ENCODE data around the gene SLC2A10.

The SLC2A10 gene

DNA sequence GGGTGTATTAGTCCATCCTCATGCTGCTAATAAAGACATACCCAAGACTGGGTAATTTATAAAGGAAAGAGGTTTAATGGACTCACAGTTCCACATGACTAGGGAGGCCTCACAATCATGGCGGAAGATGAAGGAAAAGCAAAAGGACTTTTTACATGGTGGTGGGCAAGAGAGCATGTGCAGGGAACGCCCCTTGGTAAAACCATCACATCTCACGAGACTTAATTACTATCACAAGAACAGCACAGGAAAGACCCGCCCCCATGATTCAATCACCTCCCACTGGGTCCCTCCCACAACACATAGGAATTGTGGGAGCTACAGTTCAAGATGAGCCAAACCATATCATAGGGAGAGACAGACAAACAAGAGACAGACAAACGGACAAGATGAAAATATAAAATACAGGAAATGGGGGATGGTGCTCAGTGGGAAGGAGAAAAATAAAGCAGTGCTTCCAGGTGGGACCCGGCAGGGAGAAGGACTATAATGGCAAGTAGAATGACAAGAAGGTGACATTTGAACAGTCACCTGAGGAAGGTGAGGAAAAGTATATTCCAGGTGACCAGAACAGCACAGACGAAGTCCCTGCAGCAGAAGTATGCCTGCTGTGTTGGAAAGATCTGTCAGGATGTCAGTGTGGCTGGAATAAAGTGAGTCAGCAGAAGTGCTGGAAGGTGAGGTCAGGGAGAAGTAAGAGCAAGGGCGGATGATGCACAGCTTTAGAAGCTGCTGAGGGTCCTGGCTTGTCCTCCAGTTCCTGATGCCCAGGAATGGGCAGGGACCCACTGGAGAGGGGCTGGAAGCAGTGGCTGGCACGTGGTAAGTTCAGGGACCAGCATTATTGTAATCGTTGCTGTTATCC is 61.1 kb downstream of the SLC2A10 start:
- no peak overlapping the region for H3K4me3 ChIP-seq (ENCODE audit: low read length)
- no peak for TF ChIP-seq ZNF274 (IDR thresholded peaks at IDR 0.05; ENCODE audit: low read depth, low read length)

DNA sequence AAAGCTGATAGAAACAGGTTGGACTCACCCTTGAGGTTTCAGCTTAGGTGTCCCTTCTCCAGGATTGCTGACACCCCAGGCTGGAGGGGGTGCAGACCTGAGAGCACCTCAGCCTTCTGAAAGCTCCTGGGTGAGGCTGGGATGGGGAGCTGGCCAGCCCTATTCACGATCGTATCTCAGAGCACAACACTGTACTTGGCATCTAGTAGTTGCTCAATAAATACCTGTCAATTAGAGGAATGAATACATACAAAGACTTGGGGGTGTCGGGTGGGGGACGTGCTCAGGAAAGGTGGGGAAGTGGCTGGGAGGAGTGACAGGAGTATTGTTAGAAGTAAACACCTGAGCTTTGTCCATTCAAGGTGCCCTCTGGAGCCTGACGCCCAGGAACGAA is 61.7 kb downstream of the SLC2A10 start:
- TF ChIP-seq ZNF274 (IDR thresholded peaks at IDR 0.05; ENCODE audit: low read depth, low read length), result no peak
- no peak overlapping the region for H3K4me3 ChIP-seq (ENCODE audit: low read length)

DNA sequence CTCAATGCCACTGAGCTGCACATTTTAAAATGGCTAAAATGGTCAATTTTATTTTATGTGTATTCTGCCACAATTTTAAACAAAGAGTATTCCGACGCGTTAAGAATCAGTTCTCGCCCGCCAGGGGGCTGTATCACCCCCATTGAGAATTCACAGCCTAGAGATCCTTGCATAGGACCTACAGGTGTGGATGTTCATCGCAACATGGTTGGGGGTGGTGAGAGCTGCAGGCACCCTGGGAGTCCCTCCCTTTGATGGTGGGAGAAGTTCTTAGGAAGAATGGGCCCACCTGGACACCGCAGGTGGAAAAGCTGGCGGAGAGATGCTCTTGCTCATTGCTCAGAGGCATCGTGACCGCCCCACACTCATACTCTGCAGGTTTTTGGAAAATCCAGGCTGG is 63.5 kb downstream of the SLC2A10 start:
- H3K4me3 ChIP-seq (ENCODE audit: low read length), result no peak overlapping the region
- no peak for TF ChIP-seq ZNF274 (IDR thresholded peaks at IDR 0.05; ENCODE audit: low read depth, low read length)

DNA sequence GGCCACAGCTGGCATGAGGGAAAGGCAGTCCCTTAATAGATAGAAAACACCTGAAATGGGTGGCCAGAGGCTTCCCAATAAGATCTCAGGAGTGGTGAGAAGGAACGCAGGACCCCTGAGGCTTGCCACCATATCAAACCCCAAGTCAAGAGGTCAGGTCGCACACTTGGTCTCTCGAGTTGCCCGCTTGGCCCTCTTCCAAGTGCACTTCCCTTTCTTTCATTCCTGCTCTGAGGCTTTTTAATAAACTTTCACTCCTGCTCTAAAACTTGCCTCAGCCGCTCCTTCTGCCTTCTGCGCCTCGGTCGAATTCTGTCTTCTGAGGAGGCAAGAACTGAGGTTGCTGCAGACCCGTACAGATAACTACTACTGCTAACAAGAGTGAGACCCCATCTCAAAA is 64.2 kb downstream of the SLC2A10 start:
- no peak overlapping the region for H3K4me3 ChIP-seq (ENCODE audit: low read length)
- TF ChIP-seq ZNF274 (IDR thresholded peaks at IDR 0.05; ENCODE audit: low read depth, low read length), result no peak

DNA sequence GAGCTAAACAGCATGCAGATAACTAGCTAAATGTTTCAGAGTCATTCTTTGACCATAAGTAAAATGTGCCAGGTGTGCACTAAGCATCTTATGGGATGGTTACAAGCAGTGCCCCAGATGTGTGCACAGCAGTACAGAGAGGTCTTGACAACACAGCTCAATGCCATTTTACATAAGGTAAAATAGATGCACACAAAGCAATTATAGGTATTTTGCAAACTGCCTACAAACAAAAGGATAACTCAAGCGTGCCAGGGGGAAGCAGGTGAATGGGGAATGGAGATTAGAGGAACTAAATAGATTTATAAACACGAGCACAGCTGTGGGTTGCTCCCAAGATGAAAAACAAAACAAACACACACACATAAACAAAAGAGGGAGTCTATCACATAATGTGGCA is 64.8 kb downstream of the SLC2A10 start:
- no peak for TF ChIP-seq ZNF274 (IDR thresholded peaks at IDR 0.05; ENCODE audit: low read depth, low read length)
- H3K4me3 ChIP-seq (ENCODE audit: low read length), result no peak overlapping the region

DNA sequence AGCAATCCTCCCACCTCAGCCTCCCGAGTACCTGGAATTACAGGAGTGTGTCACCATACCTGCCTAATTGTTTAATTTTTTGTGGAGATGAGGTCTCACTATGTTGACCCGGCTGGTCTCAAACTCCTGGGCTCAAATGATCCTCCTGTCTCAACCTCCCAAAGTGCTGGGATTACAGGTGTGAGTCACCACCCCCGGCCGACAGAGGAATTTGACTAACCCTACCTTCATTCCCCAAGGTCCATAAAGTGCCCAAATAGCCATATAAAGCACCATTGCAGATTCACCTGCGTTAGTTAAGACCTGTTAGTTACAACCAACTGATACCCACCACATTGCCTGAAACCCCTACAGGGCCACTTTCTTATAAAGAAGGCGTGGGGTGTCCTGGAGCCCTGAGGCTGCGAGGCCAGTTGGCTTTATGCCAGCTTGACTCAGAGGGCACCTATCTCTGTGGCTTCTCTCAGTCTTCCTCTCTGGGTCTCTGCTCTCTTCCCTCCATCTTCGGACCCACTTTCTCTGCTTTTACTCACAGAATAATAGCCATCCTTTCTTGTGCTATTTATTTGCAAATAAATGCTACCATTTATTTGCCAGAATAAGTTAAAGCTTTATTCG is 65.6 kb downstream of the SLC2A10 start:
- no peak for TF ChIP-seq ZNF274 (IDR thresholded peaks at IDR 0.05; ENCODE audit: low read depth, low read length)
- no peak overlapping the region for H3K4me3 ChIP-seq (ENCODE audit: low read length)

DNA sequence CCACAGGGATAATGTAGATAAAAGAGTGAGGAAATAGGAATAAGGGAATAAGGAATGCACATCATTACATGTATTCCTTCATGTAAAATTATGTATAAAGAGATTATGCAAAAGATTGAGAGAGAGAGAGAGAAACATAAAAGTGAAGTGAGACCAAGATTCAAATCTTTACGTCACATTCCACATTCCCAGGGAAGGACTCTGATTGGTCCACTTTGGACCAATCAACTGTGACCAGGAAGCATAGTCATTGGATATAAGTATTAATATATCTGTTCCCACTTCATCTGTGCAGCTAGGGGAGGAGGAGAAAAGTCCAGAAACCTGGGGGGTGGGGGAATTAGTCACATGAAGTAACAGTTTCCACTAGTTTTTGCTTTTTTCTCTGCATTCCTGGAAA is 66.4 kb downstream of the SLC2A10 start:
- TF ChIP-seq ZNF274 (IDR thresholded peaks at IDR 0.05; ENCODE audit: low read depth, low read length), result no peak
- no peak overlapping the region for H3K4me3 ChIP-seq (ENCODE audit: low read length)

DNA sequence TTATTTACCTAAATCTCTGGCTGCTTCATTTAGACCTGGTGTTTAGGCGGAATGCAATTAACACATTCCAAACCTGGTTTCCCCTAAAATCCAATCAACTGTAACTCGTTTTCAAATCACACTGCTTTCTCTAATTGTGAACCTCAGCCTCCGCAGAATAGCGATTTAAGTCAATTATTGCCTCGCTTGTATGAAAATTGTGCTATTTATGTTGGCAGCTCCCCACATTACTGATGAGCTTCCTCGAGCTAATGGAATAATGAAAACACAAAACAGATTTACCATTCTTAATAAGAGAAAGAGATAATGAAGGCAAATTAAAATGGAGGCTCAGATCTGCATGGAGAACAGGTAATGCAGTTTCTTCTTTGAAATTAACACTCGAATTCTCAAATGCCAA is 67.9 kb downstream of the SLC2A10 start:
- H3K4me3 ChIP-seq (ENCODE audit: low read length), result no peak overlapping the region
- no peak for TF ChIP-seq ZNF274 (IDR thresholded peaks at IDR 0.05; ENCODE audit: low read depth, low read length)

DNA sequence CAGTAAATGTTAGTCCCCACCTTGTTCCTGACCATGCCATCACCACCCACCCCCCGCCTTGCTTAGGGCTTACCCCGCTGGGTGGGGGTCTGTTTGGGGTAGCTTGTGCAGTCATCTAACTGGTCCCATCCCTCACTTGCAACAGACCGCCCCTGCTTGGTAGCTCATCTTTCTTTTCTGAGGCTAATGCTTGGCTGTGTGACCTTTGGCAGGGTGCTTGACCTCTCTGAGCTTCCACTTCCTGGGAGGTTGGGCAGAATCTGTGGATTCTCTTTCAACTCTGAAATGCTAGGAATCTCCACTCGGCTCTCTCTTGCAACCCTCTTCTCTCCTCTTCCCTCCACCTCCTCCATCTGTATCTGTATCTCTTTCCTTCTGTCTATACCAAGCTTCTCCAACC is 70.4 kb downstream of the SLC2A10 start:
- no peak for TF ChIP-seq ZNF274 (IDR thresholded peaks at IDR 0.05; ENCODE audit: low read depth, low read length)
- H3K4me3 ChIP-seq (ENCODE audit: low read length), result no peak overlapping the region

DNA sequence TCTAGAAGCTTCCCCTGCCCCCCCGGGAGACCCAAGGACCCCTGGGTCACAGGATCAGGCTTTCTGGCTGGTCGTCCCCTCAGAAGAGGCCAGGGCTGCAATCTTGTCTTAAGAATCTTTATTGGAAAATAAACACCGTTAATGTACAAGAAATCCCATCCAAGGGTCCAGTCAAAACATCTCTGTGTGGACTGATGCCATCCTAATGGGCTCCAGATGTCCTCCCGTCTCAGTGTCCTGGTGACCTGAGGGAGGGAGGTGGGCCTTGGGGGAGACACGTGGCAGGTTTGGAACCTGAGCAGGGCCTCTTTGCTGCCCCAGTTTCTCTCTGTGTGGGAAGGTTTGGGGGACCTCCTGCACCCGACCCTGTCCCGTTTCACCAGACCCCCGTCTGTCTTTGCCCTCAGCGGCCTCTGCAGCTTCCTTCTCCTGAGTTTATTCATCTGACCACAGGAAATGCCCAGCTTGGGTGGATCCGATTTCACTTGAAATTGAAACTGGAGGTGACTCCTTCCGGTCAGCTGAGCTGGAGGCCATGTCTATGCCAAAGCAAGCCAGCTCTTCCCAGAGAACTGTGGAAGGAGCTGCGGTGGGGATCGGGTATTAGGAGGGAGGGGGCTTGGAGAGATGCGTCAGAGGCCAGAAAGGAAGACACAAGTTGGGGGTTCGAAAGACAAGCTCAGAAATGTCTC is 75.1 kb downstream of the SLC2A10 start:
- no peak overlapping the region for H3K4me3 ChIP-seq (ENCODE audit: low read length)

More for the DNA sequence above, 75.1 kb downstream of the SLC2A10 start:
- TF ChIP-seq ZNF274 (IDR thresholded peaks at IDR 0.05; ENCODE audit: low read depth, low read length), result no peak

Measured in GM08714 (cell line).